Measurements from ENCODE around the gene METTL4.

METTL4 gene

DNA sequence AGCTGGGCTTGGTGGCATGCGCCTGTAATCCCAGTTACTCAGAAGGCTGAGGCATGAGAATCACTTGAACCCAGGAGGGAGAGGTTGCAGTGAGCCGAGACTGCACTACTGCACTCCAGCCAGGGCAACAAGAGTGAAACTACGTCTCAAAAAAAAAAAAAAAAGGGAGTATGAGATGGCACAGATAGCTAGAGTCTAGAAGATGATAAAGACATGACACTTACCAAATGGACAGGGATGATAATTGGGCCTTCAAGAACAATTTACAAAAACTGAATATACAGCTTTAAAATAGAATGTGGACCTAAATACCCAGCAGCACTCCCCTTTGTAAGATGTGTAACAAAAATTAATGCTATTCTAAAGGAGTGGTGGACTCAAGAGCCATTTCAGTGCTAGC, 2.7 kb downstream of the METTL4 start:
- no peak for TF ChIP-seq EP300 (IDR thresholded peaks at IDR 0.05; ENCODE audit: borderline replicate concordance)
- TF ChIP-seq, protein P1, sequence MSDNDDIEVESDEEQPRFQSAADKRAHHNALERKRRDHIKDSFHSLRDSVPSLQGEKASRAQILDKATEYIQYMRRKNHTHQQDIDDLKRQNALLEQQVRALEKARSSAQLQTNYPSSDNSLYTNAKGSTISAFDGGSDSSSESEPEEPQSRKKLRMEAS (IDR thresholded peaks at IDR 0.05): no peak
- TF ChIP-seq, protein P2, sequence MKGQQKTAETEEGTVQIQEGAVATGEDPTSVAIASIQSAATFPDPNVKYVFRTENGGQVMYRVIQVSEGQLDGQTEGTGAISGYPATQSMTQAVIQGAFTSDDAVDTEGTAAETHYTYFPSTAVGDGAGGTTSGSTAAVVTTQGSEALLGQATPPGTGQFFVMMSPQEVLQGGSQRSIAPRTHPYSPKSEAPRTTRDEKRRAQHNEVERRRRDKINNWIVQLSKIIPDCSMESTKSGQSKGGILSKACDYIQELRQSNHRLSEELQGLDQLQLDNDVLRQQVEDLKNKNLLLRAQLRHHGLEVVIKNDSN (IDR thresholded peaks at IDR 0.05): no peak
- TF ChIP-seq RAD21 (IDR thresholded peaks at IDR 0.05; ENCODE audit: low read depth): no peak
- TF ChIP-seq YY1 (IDR thresholded peaks at IDR 0.05; ENCODE audit: low read depth): no peak
- no peak for TF ChIP-seq CREB1 (IDR thresholded peaks at IDR 0.05; ENCODE audit: low read depth)
- TF ChIP-seq TEAD4 (IDR thresholded peaks at IDR 0.05): no peak

DNA sequence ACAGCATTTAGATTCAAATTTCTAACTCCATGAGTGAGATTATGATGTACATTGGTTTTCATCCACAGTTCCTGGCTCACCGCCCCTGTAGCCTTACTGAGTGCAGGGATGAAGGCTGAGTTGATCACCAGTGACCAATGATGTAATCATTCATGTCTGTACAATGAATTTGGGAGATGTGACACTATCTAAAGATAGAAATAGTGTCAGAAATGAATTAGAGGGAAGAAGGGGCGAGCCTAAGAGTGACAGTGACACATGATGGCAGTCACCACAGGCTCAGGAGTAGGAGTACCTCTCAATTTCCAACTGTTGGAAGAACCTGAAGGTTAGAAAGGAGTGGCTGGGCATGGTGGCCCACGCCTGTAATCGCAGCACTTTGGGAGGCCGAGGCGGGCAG, 3.2 kb downstream of the METTL4 start:
- no peak for TF ChIP-seq TCF12 (IDR thresholded peaks at IDR 0.05; ENCODE audit: low read depth)
- no peak for TF ChIP-seq NFIC (IDR thresholded peaks at IDR 0.05)
- TF ChIP-seq, protein P1 (IDR thresholded peaks at IDR 0.05): no peak

DNA sequence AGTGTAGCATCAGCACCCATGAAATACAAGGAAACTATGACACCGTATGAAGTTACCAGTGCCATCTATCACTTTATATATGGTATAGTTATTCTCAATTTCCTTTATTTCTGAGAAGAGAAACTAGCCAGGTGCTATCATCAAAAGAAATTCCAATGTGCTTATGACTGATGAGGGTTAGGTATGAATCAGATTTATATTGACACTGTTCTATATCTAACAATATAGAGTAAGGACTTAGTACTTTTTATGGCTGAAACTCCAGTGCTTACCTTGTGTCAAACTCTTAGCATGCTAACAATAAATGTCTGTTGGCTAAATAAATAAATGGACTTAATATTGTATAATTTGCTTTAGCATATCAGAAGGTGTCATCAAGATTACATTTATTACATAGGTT, 6.9 kb downstream of the METTL4 start:
- TF ChIP-seq, protein P1 (IDR thresholded peaks at IDR 0.05): no peak
- TF ChIP-seq FOXM1 (IDR thresholded peaks at IDR 0.05; ENCODE audit: borderline replicate concordance, low read depth): no peak
- no peak for TF ChIP-seq CREB1 (IDR thresholded peaks at IDR 0.05; ENCODE audit: low read depth)
- TF ChIP-seq, protein P2 (IDR thresholded peaks at IDR 0.05): no peak
- TF ChIP-seq ZBTB7A (IDR thresholded peaks at IDR 0.05; ENCODE audit: low read depth): no peak

DNA sequence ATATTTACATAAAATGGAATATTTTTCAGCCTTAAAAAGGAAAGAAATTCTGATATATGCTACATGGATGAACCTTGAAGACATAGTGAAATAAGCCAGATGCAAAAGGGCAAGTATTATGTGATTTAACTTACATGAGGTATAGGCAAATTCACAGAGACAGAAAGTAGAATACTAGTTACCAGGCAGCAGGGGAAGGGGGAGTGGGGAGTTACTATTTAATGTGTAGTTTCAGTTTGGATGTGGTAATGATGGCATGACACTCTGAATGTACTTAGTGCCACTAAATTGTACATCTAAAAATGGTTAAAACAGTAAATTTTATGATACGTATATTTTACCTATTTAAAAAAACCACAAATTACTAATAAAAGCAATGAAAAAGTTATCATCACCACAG, 12.1 kb downstream of the METTL4 start:
- TF ChIP-seq, protein P3, sequence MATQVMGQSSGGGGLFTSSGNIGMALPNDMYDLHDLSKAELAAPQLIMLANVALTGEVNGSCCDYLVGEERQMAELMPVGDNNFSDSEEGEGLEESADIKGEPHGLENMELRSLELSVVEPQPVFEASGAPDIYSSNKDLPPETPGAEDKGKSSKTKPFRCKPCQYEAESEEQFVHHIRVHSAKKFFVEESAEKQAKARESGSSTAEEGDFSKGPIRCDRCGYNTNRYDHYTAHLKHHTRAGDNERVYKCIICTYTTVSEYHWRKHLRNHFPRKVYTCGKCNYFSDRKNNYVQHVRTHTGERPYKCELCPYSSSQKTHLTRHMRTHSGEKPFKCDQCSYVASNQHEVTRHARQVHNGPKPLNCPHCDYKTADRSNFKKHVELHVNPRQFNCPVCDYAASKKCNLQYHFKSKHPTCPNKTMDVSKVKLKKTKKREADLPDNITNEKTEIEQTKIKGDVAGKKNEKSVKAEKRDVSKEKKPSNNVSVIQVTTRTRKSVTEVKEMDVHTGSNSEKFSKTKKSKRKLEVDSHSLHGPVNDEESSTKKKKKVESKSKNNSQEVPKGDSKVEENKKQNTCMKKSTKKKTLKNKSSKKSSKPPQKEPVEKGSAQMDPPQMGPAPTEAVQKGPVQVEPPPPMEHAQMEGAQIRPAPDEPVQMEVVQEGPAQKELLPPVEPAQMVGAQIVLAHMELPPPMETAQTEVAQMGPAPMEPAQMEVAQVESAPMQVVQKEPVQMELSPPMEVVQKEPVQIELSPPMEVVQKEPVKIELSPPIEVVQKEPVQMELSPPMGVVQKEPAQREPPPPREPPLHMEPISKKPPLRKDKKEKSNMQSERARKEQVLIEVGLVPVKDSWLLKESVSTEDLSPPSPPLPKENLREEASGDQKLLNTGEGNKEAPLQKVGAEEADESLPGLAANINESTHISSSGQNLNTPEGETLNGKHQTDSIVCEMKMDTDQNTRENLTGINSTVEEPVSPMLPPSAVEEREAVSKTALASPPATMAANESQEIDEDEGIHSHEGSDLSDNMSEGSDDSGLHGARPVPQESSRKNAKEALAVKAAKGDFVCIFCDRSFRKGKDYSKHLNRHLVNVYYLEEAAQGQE (IDR thresholded peaks at IDR 0.05; ENCODE audit: low read depth): no peak
- TF ChIP-seq NFIC (IDR thresholded peaks at IDR 0.05): no peak
- no peak for TF ChIP-seq EGR1 (IDR thresholded peaks at IDR 0.05)
- TF ChIP-seq, protein P1 (IDR thresholded peaks at IDR 0.05): no peak
- no peak for TF ChIP-seq CREB1 (IDR thresholded peaks at IDR 0.05; ENCODE audit: low read depth)
- TF ChIP-seq TEAD4 (IDR thresholded peaks at IDR 0.05): no peak

DNA sequence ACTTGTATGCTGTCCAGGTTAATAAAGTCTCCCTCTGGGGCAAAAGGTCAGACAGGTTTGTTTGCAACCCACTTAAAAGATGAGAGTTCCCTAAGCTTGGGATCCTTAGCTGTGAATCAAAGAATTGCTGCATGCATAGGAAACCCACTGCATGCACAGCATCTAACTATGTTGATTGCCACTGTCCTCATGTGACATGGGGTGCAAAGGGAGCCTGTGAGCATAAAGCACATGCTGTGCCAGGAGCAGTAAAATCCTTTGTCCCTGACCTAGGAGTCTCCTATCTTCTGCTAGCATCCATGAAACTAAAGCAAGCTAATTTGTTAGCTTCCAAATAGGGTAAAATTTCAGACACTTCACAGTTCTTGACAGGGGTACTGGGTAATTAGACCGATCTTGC, 13.8 kb downstream of the METTL4 start:
- TF ChIP-seq, protein P1 (IDR thresholded peaks at IDR 0.05): no peak
- TF ChIP-seq FOXM1 (IDR thresholded peaks at IDR 0.05; ENCODE audit: borderline replicate concordance, low read depth) (no peak), YY1 (IDR thresholded peaks at IDR 0.05; ENCODE audit: low read depth) (no peak), CEBPB (IDR thresholded peaks at IDR 0.05) (no peak), EP300 (IDR thresholded peaks at IDR 0.05; ENCODE audit: borderline replicate concordance) (no peak), TAF1 (IDR thresholded peaks at IDR 0.05; ENCODE audit: low read depth) (no peak), TCF12 (IDR thresholded peaks at IDR 0.05; ENCODE audit: low read depth) (no peak), CREB1 (IDR thresholded peaks at IDR 0.05; ENCODE audit: low read depth) (no peak), NFIC (IDR thresholded peaks at IDR 0.05) (no peak), RAD21 (IDR thresholded peaks at IDR 0.05; ENCODE audit: low read depth) (no peak), EGR1 (IDR thresholded peaks at IDR 0.05) (no peak), ZBTB7A (IDR thresholded peaks at IDR 0.05; ENCODE audit: low read depth) (no peak)
- TF ChIP-seq, protein P3 (IDR thresholded peaks at IDR 0.05; ENCODE audit: low read depth): no peak

DNA sequence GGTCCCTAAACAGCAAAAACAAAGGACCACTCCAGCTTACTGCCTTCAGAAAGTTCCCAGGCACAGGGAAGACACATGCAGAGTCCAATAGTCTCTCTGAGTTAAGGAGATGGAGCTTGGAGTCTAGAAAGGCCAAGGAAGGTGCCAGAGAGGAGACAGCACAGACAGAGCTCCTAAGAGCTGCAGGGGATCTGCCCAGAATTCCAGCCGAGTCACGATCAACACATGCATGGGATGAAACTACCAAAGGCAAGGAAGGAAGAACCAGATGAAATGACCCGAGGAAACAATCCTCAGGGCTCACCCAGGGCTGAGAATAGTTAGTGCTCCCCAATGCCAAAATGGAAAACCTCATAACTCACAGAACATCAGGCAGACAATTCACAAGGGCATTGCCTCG, 15.4 kb downstream of the METTL4 start:
- TF ChIP-seq, protein P2 (IDR thresholded peaks at IDR 0.05): no peak
- TF ChIP-seq TEAD4 (IDR thresholded peaks at IDR 0.05) (no peak), EGR1 (IDR thresholded peaks at IDR 0.05) (no peak), RAD21 (IDR thresholded peaks at IDR 0.05; ENCODE audit: low read depth) (no peak), EP300 (IDR thresholded peaks at IDR 0.05; ENCODE audit: borderline replicate concordance) (no peak), FOXM1 (IDR thresholded peaks at IDR 0.05; ENCODE audit: borderline replicate concordance, low read depth) (no peak), TCF12 (IDR thresholded peaks at IDR 0.05; ENCODE audit: low read depth) (no peak), TAF1 (IDR thresholded peaks at IDR 0.05; ENCODE audit: low read depth) (no peak), CEBPB (IDR thresholded peaks at IDR 0.05) (no peak), CREB1 (IDR thresholded peaks at IDR 0.05; ENCODE audit: low read depth) (no peak), ZBTB7A (IDR thresholded peaks at IDR 0.05; ENCODE audit: low read depth) (no peak), YY1 (IDR thresholded peaks at IDR 0.05; ENCODE audit: low read depth) (no peak), NFIC (IDR thresholded peaks at IDR 0.05) (no peak)
- TF ChIP-seq, protein P3 (IDR thresholded peaks at IDR 0.05; ENCODE audit: low read depth): no peak
- TF ChIP-seq, protein P1 (IDR thresholded peaks at IDR 0.05): no peak

Measured in Ishikawa (cell line).